MM.1S (cell line): Measurements from ENCODE around the gene PNMA8C.

Experiments
- EZH2 ChIP-seq: fragments of 300-600 bp; sonication (generic); optimal IDR thresholded peaks from 2 replicates; pipeline ENCODE3; 2017; ENCODE audit warnings: low read depth, mild to moderate bottlenecking, antibody characterized with exemption, low read length, mixed read lengths
- EZH2phosphoT487 ChIP-seq: fragments of 300-600 bp; sonication (generic); IDR thresholded peaks from 2 replicates; pipeline ENCODE4 v1.6.1; 2018; ENCODE audit warnings: antibody characterized with exemption, low read length
- TF ChIP-seq, protein P1 (sequence below): fragments of 300-600 bp; sonication (generic); IDR thresholded peaks from 2 replicates; pipeline ENCODE4 v1.5.1; 2016; ENCODE audit warnings: antibody characterized with exemption, low read length, mixed read lengths

- no peak for TF ChIP-seq EZH2
- TF ChIP-seq, protein P1, sequence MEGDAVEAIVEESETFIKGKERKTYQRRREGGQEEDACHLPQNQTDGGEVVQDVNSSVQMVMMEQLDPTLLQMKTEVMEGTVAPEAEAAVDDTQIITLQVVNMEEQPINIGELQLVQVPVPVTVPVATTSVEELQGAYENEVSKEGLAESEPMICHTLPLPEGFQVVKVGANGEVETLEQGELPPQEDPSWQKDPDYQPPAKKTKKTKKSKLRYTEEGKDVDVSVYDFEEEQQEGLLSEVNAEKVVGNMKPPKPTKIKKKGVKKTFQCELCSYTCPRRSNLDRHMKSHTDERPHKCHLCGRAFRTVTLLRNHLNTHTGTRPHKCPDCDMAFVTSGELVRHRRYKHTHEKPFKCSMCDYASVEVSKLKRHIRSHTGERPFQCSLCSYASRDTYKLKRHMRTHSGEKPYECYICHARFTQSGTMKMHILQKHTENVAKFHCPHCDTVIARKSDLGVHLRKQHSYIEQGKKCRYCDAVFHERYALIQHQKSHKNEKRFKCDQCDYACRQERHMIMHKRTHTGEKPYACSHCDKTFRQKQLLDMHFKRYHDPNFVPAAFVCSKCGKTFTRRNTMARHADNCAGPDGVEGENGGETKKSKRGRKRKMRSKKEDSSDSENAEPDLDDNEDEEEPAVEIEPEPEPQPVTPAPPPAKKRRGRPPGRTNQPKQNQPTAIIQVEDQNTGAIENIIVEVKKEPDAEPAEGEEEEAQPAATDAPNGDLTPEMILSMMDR: no peak
- TF ChIP-seq EZH2phosphoT487: no peak
Measured at GRCh38 chr19:46420056-46420455, 8.7 kb downstream of the PNMA8C start.
